Lung (tissue), 12 donors: ENCODE results near the gene REXO5. TPM values are rescaled to one million over a fixed set of nuclear protein-coding genes. Genes with fewer than 3 reads are reported as not detected.

ENCODE experiments used
- ATAC-seq: fragments of 200-7000 bp; cut with Tn5 transposase; one replicate; pipeline ENCODE4 v1.9.1; 2020; ENCODE audit warnings: moderate number of reproducible peaks; ENCODE audit not compliant: insufficient read depth, low FRiP score
- DNase-seq, 3 donors: peaks; one replicate each; pipeline ENCODE4 v3.0.0-alpha.2; 2013 to 2017
- H3K27ac ChIP-seq, 2 donors: one replicate each; pipeline ENCODE4 v1.5.1; 2013; ENCODE audit warnings: mild to moderate bottlenecking in 2 of 2, moderate library complexity in 2 of 2, control low read depth in 1 of 2, inconsistent platforms in 1 of 2, low read depth in 1 of 2, low read length in 1 of 2
- H3K27me3 ChIP-seq, 3 donors: one replicate each; pipeline ENCODE4 v1.5.1; 2013; ENCODE audit warnings: low read length in 2 of 3; ENCODE audit not compliant: control insufficient read depth in 3 of 3, insufficient read depth in 3 of 3
- H3K36me3 ChIP-seq, 4 donors: one replicate each; pipeline ENCODE4 v1.5.1; 2013; ENCODE audit warnings: low read length in 4 of 4, mild to moderate bottlenecking in 1 of 4, moderate library complexity in 1 of 4; ENCODE audit not compliant: control insufficient read depth in 4 of 4, insufficient read depth in 4 of 4
- H3K4me1 ChIP-seq, 5 donors: one replicate each; pipeline ENCODE4 v1.5.1; 2013; ENCODE audit warnings: low read length in 5 of 5, mild to moderate bottlenecking in 2 of 5, moderate library complexity in 1 of 5; ENCODE audit not compliant: control insufficient read depth in 5 of 5, insufficient read depth in 5 of 5
- H3K4me3 ChIP-seq: one replicate; pipeline ENCODE4 v1.5.1; 2013; ENCODE audit warnings: mild to moderate bottlenecking, control low read depth, moderate library complexity
- H3K9ac ChIP-seq, 2 donors: one replicate each; pipeline ENCODE4 v1.5.1; 2013; ENCODE audit warnings: low read length in 2 of 2, control low read depth in 1 of 2; ENCODE audit not compliant: insufficient read depth in 1 of 2
- H3K9me3 ChIP-seq, 4 donors: one replicate each; pipeline ENCODE4 v1.5.1; 2013; ENCODE audit warnings: low read length in 3 of 4, mild to moderate bottlenecking in 1 of 4, moderate library complexity in 1 of 4; ENCODE audit not compliant: control insufficient read depth in 4 of 4, insufficient read depth in 3 of 4
- WGBS, 2 donors: extraction: QIAGEN DNeasy Blood & Tissue Kit; methylation state at CpG; one replicate each; pipeline ENCODE4 v1.1.7; 2013; 5-methylcytosine and 5-hydroxymethylcytosine counted together
- polyA plus RNA-seq, 2 donors: library from polyadenylated mRNA; stranded (reverse); fragments of 200-250 nt; gene quantifications; one replicate each; pipeline ENCODE4 v1.2.1, GENCODE V29; 2013
- total RNA-seq, 2 donors: library from RNA; depleted of rRNA in 1 of 2; stranded (reverse); fragments of >200 nt in 1 of 2; gene quantifications; one replicate each; pipeline ENCODE4 v1.2.1, GENCODE V29; 2014 to 2021
- TF ChIP-seq, protein P1 (sequence below): IDR thresholded peaks from 2 replicates; pipeline ENCODE4 v1.5.1; 2012; ENCODE audit warnings: mild to moderate bottlenecking; ENCODE audit errors: control extremely low read depth, extremely low read depth
- donor health status: control.
- donor health status: control.
- donor health status: Bipolar disorder and iron deficiency.
- donor health status: healthy.
- donor health status: DM: yes; HTN: yes; CAD: no.

REXO5 gene
- total and polyA plus RNA-seq, 4 donors = 0.73 to 6.3 (median 1.8) TPM

DNA sequence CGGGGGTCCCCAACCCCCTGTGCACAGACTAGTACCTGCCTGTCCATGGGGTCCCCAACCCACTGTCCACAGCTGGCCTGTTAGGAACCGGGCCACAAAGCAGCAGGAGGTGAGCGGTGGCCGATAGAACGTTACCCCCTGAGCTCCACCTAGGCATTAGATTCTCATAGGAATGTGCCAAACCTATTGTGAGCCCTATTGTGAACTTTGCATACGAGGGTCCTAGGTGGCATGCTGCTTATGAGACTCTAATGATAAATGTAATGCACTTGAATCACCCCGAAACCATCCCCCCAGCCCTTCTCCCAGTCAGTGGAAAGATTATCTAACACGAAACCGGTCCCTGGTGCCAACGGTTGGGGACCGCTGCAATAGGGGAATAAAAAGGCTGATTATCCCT, 1.5 kb downstream of the REXO5 start:
- Histone ChIP-seq H3K27me3 (no peaks in the 10 kb centered on the region), H3K36me3 (no peaks in the 10 kb centered on the region), H3K4me3 (no peak overlapping the region), H3K9ac (no peak overlapping the region), H3K4me1 (peaks cover 0 to 10% (median 3%) of the 10 kb centered on the region in 5 donors), H3K9me3 (no peaks in the 10 kb centered on the region), H3K27ac (no peak overlapping the region)
- DNase-seq = no peak
- no peak for ATAC-seq
- 88 to 93% methylated on average over 11 of the region's 11 CpGs for WGBS, 2 donors
- TF ChIP-seq, protein P1, sequence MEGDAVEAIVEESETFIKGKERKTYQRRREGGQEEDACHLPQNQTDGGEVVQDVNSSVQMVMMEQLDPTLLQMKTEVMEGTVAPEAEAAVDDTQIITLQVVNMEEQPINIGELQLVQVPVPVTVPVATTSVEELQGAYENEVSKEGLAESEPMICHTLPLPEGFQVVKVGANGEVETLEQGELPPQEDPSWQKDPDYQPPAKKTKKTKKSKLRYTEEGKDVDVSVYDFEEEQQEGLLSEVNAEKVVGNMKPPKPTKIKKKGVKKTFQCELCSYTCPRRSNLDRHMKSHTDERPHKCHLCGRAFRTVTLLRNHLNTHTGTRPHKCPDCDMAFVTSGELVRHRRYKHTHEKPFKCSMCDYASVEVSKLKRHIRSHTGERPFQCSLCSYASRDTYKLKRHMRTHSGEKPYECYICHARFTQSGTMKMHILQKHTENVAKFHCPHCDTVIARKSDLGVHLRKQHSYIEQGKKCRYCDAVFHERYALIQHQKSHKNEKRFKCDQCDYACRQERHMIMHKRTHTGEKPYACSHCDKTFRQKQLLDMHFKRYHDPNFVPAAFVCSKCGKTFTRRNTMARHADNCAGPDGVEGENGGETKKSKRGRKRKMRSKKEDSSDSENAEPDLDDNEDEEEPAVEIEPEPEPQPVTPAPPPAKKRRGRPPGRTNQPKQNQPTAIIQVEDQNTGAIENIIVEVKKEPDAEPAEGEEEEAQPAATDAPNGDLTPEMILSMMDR = no peak

DNA sequence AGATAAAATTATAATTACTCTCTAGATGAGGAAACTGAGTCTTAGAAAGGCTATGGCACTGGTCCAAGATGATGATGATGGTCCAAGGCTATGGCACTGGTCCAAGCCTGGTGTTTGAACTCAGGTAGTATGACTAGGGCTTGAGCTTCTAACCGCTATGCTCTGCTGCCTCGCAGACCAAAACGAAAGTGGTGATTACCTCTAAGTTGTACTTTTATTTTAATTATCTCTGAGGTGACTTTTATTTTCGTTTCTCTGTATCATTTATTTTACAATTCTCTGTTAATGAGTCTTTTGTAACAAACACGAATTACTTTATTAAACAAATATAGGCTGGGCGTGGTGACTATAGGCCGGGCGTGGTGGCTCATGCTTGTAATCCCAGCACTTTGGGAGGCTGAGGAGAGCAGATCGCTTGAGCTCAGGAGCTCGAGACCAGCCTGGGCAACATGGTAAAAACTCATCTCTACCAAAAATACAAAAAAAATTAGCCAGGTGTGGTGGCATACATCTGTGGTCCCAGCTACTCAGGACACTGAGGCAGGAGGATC, 5.6 kb downstream of the REXO5 start:
- no peaks in the 10 kb centered on the region for H3K27me3 ChIP-seq
- H3K9ac ChIP-seq = no peak overlapping the region
- no peak overlapping the region for H3K4me3 ChIP-seq
- H3K27ac ChIP-seq = no peak overlapping the region
- H3K36me3 ChIP-seq = peaks cover 0 to 11% (median 5%) of the 10 kb centered on the region in 4 donors
- ATAC-seq = no peak
- peaks cover 0 to 7% (median 0%) of the 10 kb centered on the region in 5 donors for H3K4me1 ChIP-seq
- no peak for DNase-seq
- 92 to 96% methylated on average over 10 of the region's 10 CpGs for WGBS, 2 donors
- H3K9me3 ChIP-seq = no peaks in the 10 kb centered on the region
- TF ChIP-seq, protein P1 = no peak

DNA sequence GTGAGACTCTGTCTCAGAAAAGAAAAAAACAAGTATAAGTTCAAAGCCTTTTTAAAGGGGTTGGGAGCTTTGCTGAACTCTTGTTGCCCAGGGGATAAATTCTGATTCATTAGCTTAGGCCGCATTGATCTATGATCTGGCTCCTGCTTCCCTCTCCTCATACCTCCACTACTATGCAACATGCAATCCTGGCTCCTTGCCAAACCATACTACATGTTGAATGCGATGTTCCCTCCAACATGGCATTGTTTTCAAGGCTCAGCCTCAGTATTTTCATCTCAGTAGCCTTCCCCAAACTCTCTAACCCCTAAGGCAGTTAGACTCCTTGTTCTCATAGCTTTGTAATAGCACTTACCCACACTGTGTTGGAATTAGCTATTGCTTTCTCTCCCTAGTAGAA, 6.2 kb downstream of the REXO5 start:
- H3K9ac ChIP-seq = no peak overlapping the region
- no peaks in the 10 kb centered on the region for H3K9me3 ChIP-seq
- DNase-seq = no peak
- H3K27me3 ChIP-seq = no peaks in the 10 kb centered on the region
- no peak overlapping the region for H3K27ac ChIP-seq
- 74 to 81% methylated on average over 2 of the region's 2 CpGs for WGBS, 2 donors
- H3K4me3 ChIP-seq = no peak overlapping the region
- peaks cover 0 to 14% (median 5%) of the 10 kb centered on the region in 4 donors for H3K36me3 ChIP-seq
- no peak for ATAC-seq
- TF ChIP-seq, protein P1 = no peak
- peaks cover 0 to 3% (median 0%) of the 10 kb centered on the region in 5 donors for H3K4me1 ChIP-seq

DNA sequence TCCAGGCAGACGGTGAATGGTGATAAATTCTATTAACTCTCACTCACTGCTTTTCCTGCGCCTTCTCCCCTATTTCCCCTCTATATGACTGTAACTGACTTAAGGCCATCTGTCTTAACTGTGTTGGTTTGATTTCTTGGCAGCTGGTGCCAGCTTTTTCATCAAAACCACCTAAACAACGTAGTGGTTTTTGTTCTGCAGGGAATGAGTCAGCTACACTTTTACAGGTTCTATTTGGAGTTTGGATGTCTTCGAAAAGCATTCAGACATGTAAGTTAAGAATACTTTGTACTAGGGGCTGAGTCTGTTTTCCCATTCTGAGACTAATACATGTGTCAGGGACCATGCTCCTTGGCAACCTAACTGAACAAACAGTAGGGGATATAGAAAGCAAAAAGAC, 8.5 kb downstream of the REXO5 start:
- no peak overlapping the region for H3K9ac ChIP-seq
- H3K4me1 ChIP-seq = peaks cover 0 to 3% (median 0%) of the 10 kb centered on the region in 5 donors
- H3K4me3 ChIP-seq = no peak overlapping the region
- H3K27me3 ChIP-seq = no peaks in the 10 kb centered on the region
- DNase-seq (no peak), ATAC-seq (no peak)
- TF ChIP-seq, protein P1 = no peak
- H3K36me3 ChIP-seq = peaks cover 0 to 19% (median 8%) of the 10 kb centered on the region in 4 donors
- no peaks in the 10 kb centered on the region for H3K9me3 ChIP-seq
- WGBS, 2 donors = 51 to 78% methylated on average over 4 of the region's 4 CpGs
- H3K27ac ChIP-seq = no peak overlapping the region
